ENCODE results near the gene RETSAT. TPM values are rescaled to one million over a fixed set of nuclear protein-coding genes. Genes with fewer than 3 reads are reported as not detected.

The RETSAT gene
- total and polyA plus RNA-seq, 2 of the 13 experiments (the other 11 are each of a cell fraction or from before 2014, with no cell fraction given): 46.7 to 61.0 TPM

GRCh38 chr2:85327822-85328617 lies 26.3 kb downstream of the RETSAT start, which contains the start of gene TGOLN2 (continued):
- TF ChIP-seq PBX3 (CRISPR knock-in tag; IDR thresholded peaks at IDR 0.05; ENCODE audit: borderline replicate concordance) (no peak), ZBTB21 (CRISPR knock-in tag; IDR thresholded peaks at IDR 0.05) (peak; percentile 42; the same call in 1 of the 2 replicates), ZNF891 (CRISPR knock-in tag; IDR thresholded peaks at IDR 0.05) (peak; percentile 93), ZNF468 (CRISPR knock-in tag; IDR thresholded peaks at IDR 0.05) (peak; percentile 42; the same call in 1 of the 2 replicates), ZNF263 (CRISPR knock-in tag; IDR thresholded peaks at IDR 0.05) (peak; percentile 75; the same call in 1 of the 2 replicates), FOXK1 (CRISPR knock-in tag; IDR thresholded peaks at IDR 0.05; ENCODE audit: borderline replicate concordance, low read depth) (peak; percentile 36; the same call in 1 of the 2 replicates), MED13 (CRISPR knock-in tag; IDR thresholded peaks at IDR 0.05) (peak; percentile 92), ZNF335 (CRISPR knock-in tag; IDR thresholded peaks at IDR 0.05) (peak; percentile 96), FOXJ3 (CRISPR knock-in tag; IDR thresholded peaks at IDR 0.05; ENCODE audit: borderline replicate concordance) (peak; percentile 81), SOX6 (IDR thresholded peaks at IDR 0.05) (no peak), SOX6 (CRISPR knock-in tag; IDR thresholded peaks at IDR 0.05) (peak; percentile 83), RFXAP (CRISPR knock-in tag; IDR thresholded peaks at IDR 0.05; ENCODE audit: borderline replicate concordance) (peak; percentile 90), ZIK1 (CRISPR knock-in tag; IDR thresholded peaks at IDR 0.05; ENCODE audit: borderline replicate concordance, low read depth) (peak; percentile 78; the same call in 1 of the 2 replicates), ZC3H4 (CRISPR knock-in tag; IDR thresholded peaks at IDR 0.05; ENCODE audit: borderline replicate concordance) (peak; percentile 96), GMEB1 (CRISPR knock-in tag; IDR thresholded peaks at IDR 0.05; ENCODE audit: borderline replicate concordance) (peak; percentile 87), ZFP90 (CRISPR knock-in tag; IDR thresholded peaks at IDR 0.05; ENCODE audit: borderline replicate concordance) (peak; percentile 97), BHLHE40 (IDR thresholded peaks at IDR 0.05; ENCODE audit: low read length) (no peak), ZNF496 (CRISPR knock-in tag; IDR thresholded peaks at IDR 0.05; ENCODE audit: insufficient replicate concordance) (no peak), ZNF607 (CRISPR knock-in tag; IDR thresholded peaks at IDR 0.05; ENCODE audit: borderline replicate concordance) (peak; percentile 91; the same call in 1 of the 2 replicates), TFDP1 (CRISPR knock-in tag; IDR thresholded peaks at IDR 0.05; ENCODE audit: borderline replicate concordance) (peak; percentile 94), KLF9 (CRISPR knock-in tag; IDR thresholded peaks at IDR 0.05; ENCODE audit: low read depth) (0 out of 2 replicates have a peak, but pooled peaks have one; percentile 54), ADNP (CRISPR knock-in tag; IDR thresholded peaks at IDR 0.05) (no peak), PHF20 (CRISPR knock-in tag; IDR thresholded peaks at IDR 0.05) (peak; percentile 85)
- TF ChIP-seq, protein P1, sequence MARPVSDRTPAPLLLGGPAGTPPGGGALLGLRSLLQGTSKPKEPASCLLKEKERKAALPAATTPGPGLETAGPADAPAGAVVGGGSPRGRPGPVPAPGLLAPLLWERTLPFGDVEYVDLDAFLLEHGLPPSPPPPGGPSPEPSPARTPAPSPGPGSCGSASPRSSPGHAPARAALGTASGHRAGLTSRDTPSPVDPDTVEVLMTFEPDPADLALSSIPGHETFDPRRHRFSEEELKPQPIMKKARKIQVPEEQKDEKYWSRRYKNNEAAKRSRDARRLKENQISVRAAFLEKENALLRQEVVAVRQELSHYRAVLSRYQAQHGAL (CRISPR knock-in tag; IDR thresholded peaks at IDR 0.05; ENCODE audit: not compliant biosample characterization): peak; percentile 95

Data from HepG2 (cell line).